CD4-positive, alpha-beta T cell treated with Interleukin-15 for 1 hour (primary cell): ENCODE data around the gene SCGB1D4.
A peak's percentile ranks its signal among the peaks of the same experiment; 100 is the strongest.
"Not testable (repeated sequence)": the region's sequence is repeated elsewhere in the genome, so short reads cannot be mapped to it uniquely, and the experiment has no call there.

Experiments
- DNase-seq: peaks from one replicate; pipeline ENCODE4 v3.0.0-alpha.2; 2020

Gene SCGB1D4

GRCh38 chr11:62298975-62299374, at the start of gene SCGB1D4:
Gene SCGB1D4 (minus strand): TSS chr11:62299075. CDS start chr11:62299010, 65 bp downstream.
- DNase-seq: no peak

- DNase-seq: no peak
Observed at GRCh38 chr11:62345861-62346260, 47.0 kb upstream of the SCGB1D4 start.

GRCh38 chr11:62344210-62344609, 45.3 kb upstream of the SCGB1D4 start:
- no peak for DNase-seq

- not testable (repeated sequence) for DNase-seq
Observed at GRCh38 chr11:62343646-62344190, 44.8 kb upstream of the SCGB1D4 start.

- no peak for DNase-seq
Observed at GRCh38 chr11:62341588-62341987, 42.7 kb upstream of the SCGB1D4 start.

GRCh38 chr11:62340269-62340901, 41.5 kb upstream of the SCGB1D4 start:
- DNase-seq: peak; percentile 67

GRCh38 chr11:62338218-62338617, 39.3 kb upstream of the SCGB1D4 start:
- DNase-seq: no peak

GRCh38 chr11:62337303-62338181, 38.7 kb upstream of the SCGB1D4 start, which contains the start of gene ASRGL1:
Gene ASRGL1 (plus strand): TSS chr11:62337448. CDS start chr11:62337978, 530 bp downstream.
- peak; percentile 82 for DNase-seq

- DNase-seq: not testable (repeated sequence)
Observed at GRCh38 chr11:62336949-62337302, 38.1 kb upstream of the SCGB1D4 start.

GRCh38 chr11:62333768-62334167, 34.9 kb upstream of the SCGB1D4 start:
- no peak for DNase-seq

- not testable (repeated sequence) for DNase-seq
Observed at GRCh38 chr11:62331264-62331663, 32.4 kb upstream of the SCGB1D4 start.

GRCh38 chr11:62327541-62327940, 28.7 kb upstream of the SCGB1D4 start:
- not testable (repeated sequence) for DNase-seq

- not testable (repeated sequence) for DNase-seq
Observed at GRCh38 chr11:62326719-62327118, 27.8 kb upstream of the SCGB1D4 start.

GRCh38 chr11:62325781-62326180, 26.9 kb upstream of the SCGB1D4 start:
- not testable (repeated sequence) for DNase-seq

- peak; percentile 70 for DNase-seq
Observed at GRCh38 chr11:62324731-62325556, 26.1 kb upstream of the SCGB1D4 start.

- DNase-seq: no peak
Observed at GRCh38 chr11:62322524-62322923, 23.6 kb upstream of the SCGB1D4 start.

- DNase-seq: no peak
Observed at GRCh38 chr11:62315431-62315830, 16.6 kb upstream of the SCGB1D4 start.

GRCh38 chr11:62309991-62310390, 11.1 kb upstream of the SCGB1D4 start:
- DNase-seq: no peak

- no peak for DNase-seq
Observed at GRCh38 chr11:62307950-62308349, 9.1 kb upstream of the SCGB1D4 start.

GRCh38 chr11:62306227-62306626, 7.4 kb upstream of the SCGB1D4 start:
- no peak for DNase-seq

GRCh38 chr11:62295504-62295903, 3.4 kb downstream of the SCGB1D4 start:
- DNase-seq: no peak

- no peak for DNase-seq
Observed at GRCh38 chr11:62280452-62280851, 18.4 kb downstream of the SCGB1D4 start.

- DNase-seq: no peak
Observed at GRCh38 chr11:62273789-62274275, 25.0 kb downstream of the SCGB1D4 start.
